GM12891 (cell line): Measurements from ENCODE around the gene ARHGEF39.

Experiments used
- POLR2A ChIP-seq: IDR thresholded peaks from 2 replicates; pipeline ENCODE4 v1.6.1; 2011; ENCODE audit warnings: low read depth, low read length, control low read depth
- POLR2AphosphoS5 ChIP-seq: IDR thresholded peaks from 2 replicates; pipeline ENCODE4 v1.6.1; 2011; ENCODE audit warnings: low read depth, low read length, control low read depth
- SPI1 ChIP-seq: IDR thresholded peaks from 2 replicates; pipeline ENCODE4 v1.6.1; 2011; ENCODE audit warnings: low read depth, low read length, control low read depth

- TF ChIP-seq POLR2A (no peak), POLR2AphosphoS5 (no peak), SPI1 (no peak)
Observed at GRCh38 chr9:35713578-35713977, 48.6 kb upstream of the ARHGEF39 start.
